ENCODE measurements around the gene OBSL1. TPM values are rescaled to one million over a fixed set of nuclear protein-coding genes. Genes with fewer than 3 reads are reported as not detected.

The OBSL1 gene
- total RNA-seq, 1 donor from 2014 or later: 0.59 TPM

DNA sequence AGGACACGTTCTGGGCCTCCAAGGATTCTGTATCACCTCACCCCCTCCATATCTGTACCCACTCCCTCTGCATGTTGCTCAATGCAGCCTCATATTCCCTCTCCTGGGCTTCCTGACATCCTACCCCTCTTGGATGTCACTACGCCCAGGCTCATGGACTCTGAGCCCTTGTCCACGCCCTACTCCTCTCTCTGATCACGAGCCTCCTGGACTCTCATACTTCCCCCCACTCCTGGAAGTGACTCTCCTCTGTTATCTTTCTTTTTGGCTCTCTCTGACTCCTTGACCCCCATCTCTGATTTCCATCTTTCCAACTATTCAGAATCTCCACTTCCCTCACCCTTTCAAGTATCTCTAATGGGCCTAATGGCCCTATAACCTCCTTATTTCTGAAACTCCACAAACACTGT lies 25.4 kb downstream of the OBSL1 start:
- H3K9me3 Mint-ChIP-seq: no peaks in the 10 kb centered on the region
- H3K4me1 Mint-ChIP-seq (ENCODE audit: low read depth): peaks cover 11% of the 10 kb centered on the region
- peaks cover 6% of the 10 kb centered on the region for H3K36me3 Mint-ChIP-seq (ENCODE audit: low read depth)
- peaks cover 21% of the 10 kb centered on the region for H3K27me3 Mint-ChIP-seq (ENCODE audit: low read depth)
- no peak for DNase-seq (ENCODE audit: low spot score)
- intact Hi-C loops (cut with micrococcal nuclease): loop anchor here (10.0 kb wide), 1 partner anchor 371 kb away; the partner anchor contains the start of genes CNPPD1, RETREG2 and SLC23A3
- H3K4me3 Mint-ChIP-seq (ENCODE audit: low read depth): peak overlapping the region; percentile 3
- H3K27ac Mint-ChIP-seq: no peak overlapping the region

DNA sequence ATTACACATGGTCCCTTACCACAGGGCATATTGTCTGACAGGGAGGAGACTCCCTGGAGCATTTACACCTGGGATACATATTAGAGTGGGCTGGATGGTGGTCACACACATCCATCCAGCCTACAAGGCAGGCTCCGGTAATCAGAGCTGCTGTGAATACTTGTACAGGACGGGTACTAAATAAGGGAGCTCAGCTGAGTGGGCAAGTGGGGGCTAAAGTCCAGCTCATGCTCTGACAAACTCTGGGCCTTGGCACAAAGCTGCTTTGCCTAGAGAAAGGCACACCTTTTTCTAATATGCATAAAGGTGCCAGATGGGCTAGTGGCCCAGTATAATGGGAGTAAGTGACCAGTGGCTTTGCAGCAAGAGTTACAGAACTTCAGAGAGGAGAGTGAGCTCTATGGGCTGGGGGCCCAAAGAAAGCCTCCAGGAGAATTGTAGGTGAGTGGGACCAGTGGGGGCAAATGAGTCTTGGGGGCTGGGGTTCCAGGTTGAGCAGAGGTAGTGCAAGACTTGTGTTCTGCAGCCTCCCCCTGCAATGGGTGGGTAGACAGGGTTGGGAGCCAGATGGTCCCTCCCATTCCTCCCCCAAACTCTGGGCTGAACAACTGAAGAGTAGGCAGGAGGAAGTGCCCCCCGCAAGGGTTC lies 25.9 kb downstream of the OBSL1 start:
- DNase-seq (ENCODE audit: low spot score): no peak
- H3K36me3 Mint-ChIP-seq (ENCODE audit: low read depth): peaks cover 11% of the 10 kb centered on the region

DNA sequence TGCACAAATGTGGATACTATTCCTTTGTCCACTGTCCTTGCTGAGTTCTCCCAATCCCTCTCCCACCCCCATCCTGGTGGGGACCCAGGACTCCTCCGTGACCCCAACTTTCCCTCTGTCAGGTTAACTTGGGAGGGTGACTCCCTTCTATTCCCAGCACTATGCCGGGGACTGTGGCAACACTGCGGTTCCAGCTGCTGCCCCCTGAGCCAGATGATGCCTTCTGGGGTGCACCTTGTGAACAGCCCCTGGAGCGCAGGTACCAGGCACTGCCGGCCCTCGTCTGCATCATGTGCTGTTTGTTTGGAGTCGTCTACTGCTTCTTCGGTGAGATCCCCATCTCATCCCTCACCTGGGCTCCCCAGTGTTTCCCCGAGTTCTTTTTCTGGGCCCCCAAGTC lies 26.8 kb downstream of the OBSL1 start:
- H3K27me3 Mint-ChIP-seq (ENCODE audit: low read depth): peaks cover 16% of the 10 kb centered on the region
- DNase-seq (ENCODE audit: low spot score): no peak
- H3K9me3 Mint-ChIP-seq: no peaks in the 10 kb centered on the region
- peak overlapping the region; percentile 78 for H3K4me3 Mint-ChIP-seq (ENCODE audit: low read depth)
- peaks cover 11% of the 10 kb centered on the region for H3K4me1 Mint-ChIP-seq (ENCODE audit: low read depth)
- H3K36me3 Mint-ChIP-seq (ENCODE audit: low read depth): peaks cover 11% of the 10 kb centered on the region
- H3K27ac Mint-ChIP-seq: no peak overlapping the region
- intact Hi-C loops (cut with micrococcal nuclease): loop anchor here (10.0 kb wide), 1 partner anchor 370 kb away; the partner anchor contains the start of genes CNPPD1, RETREG2 and SLC23A3

More for the DNA sequence above, 25.9 kb downstream of the OBSL1 start:
- intact Hi-C loops (cut with micrococcal nuclease): loop anchor here (10.0 kb wide), 1 partner anchor 371 kb away; the partner anchor contains the start of genes CNPPD1, RETREG2 and SLC23A3
- peaks cover 11% of the 10 kb centered on the region for H3K4me1 Mint-ChIP-seq (ENCODE audit: low read depth)
- H3K4me3 Mint-ChIP-seq (ENCODE audit: low read depth): no peak overlapping the region
- H3K27ac Mint-ChIP-seq: no peak overlapping the region
- peaks cover 17% of the 10 kb centered on the region for H3K27me3 Mint-ChIP-seq (ENCODE audit: low read depth)
- no peaks in the 10 kb centered on the region for H3K9me3 Mint-ChIP-seq

- Mint-ChIP-seq H3K36me3 (ENCODE audit: low read depth) (peaks cover 11% of the 10 kb centered on the region), H3K4me1 (ENCODE audit: low read depth) (peaks cover 11% of the 10 kb centered on the region), H3K27ac (peak within 1 kb of the TSS; percentile 71), H3K27me3 (ENCODE audit: low read depth) (peaks cover 16% of the 10 kb centered on the region), H3K4me3 (ENCODE audit: low read depth) (peak within 1 kb of the TSS; percentile 91), H3K9me3 (no peaks in the 10 kb centered on the region)
- DNase-seq (ENCODE audit: low spot score): peak; percentile 93
- intact Hi-C loops (cut with micrococcal nuclease): loop anchor here (1.0 to 10.0 kb wide), 5 partner anchors 9 to 369 kb away; partner anchors contain the start of genes CNPPD1, RETREG2, SLC23A3 and STK11IP
Measured at GRCh38 chr2:219543596-219544358, 27.6 kb downstream of the OBSL1 start, which contains the start of the genes CHPF and TMEM198. Gene CHPF, minus strand, starts transcription at chr2:219543809. Its CDS starts 271 bp downstream, at chr2:219543538. Gene TMEM198, plus strand, starts transcription at chr2:219544028. Its CDS starts 700 bp downstream, at chr2:219544728.

GRCh38 chr2:219542931-219543595 lies 28.3 kb downstream of the OBSL1 start:
- intact Hi-C loops (cut with micrococcal nuclease): loop anchor here (1.0 to 10.0 kb wide), 5 partner anchors 9 to 368 kb away; partner anchors contain the start of genes CNPPD1, RETREG2, SLC23A3 and STK11IP
- H3K36me3 Mint-ChIP-seq (ENCODE audit: low read depth): peaks cover 15% of the 10 kb centered on the region
- no peak for DNase-seq (ENCODE audit: low spot score)
- peaks cover 16% of the 10 kb centered on the region for H3K27me3 Mint-ChIP-seq (ENCODE audit: low read depth)
- H3K27ac Mint-ChIP-seq: peak overlapping the region; percentile 19
- peak overlapping the region; percentile 91 for H3K4me3 Mint-ChIP-seq (ENCODE audit: low read depth)
- no peaks in the 10 kb centered on the region for H3K9me3 Mint-ChIP-seq
- peaks cover 11% of the 10 kb centered on the region for H3K4me1 Mint-ChIP-seq (ENCODE audit: low read depth)

DNA sequence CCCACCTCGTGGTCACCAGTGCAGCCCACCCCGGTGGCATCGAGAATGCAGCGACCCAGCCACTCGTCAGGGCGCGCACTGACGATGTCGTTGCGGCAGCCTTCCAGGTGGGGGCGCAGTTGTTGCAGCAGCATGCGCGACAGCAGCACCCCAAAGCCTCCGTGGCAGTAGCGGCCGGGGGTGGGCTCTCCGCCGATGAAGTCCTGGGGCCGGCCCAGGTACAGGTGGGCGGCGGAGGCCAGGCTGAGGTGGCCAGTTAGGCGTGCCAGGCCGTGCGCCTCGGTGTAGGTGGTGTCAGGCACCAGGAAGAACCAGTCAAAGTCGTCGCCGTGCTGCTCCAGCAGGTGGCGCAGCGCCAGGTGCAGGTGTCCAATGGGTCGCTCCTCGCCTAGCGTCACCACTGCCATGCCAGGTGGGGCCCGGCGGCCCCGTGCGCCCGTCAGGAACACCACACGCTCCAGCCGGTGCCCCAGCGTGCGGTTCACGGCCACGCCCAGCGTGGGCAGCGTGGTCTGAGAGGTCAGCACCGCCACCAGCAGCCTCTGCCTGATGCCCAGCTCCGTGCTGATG lies 29.6 kb downstream of the OBSL1 start:
- Mint-ChIP-seq H3K27ac (no peak overlapping the region), H3K4me1 (ENCODE audit: low read depth) (peaks cover 11% of the 10 kb centered on the region)

DNA sequence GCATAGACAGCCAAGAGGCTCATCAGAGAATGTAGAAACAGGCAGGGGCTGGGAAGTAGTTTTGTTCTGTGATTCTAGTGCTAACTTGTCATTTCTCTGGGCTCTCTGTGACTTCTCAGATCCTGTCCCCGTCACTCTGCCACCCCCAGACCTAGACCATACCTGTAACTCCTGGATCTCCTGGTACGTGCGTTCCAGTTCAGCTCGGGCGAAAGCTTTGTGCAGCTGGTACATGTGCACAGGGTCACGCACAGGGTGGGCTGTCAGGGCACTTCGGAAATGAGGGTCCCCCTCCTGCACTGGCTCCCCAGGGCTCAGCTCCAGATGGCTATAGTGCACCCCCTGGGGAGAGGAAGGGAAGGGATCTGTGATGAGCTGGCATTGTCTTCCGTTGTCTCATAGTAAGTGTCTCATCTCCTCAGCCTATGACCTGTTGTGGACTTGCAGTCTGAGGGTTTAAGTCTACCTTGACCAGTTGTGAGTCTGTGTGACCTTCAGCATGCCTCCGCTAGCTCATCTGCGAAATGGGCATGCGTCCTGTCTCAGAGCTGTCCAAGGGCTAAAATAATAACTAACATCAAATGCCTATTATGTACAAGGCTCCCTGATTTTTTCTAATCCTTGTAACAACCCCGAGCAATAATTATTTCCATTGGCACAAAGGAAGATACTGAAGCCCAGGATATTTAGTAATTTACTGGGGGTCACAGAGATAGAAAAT lies 30.4 kb downstream of the OBSL1 start:
- intact Hi-C loops (cut with micrococcal nuclease): loop anchor here (1.0 to 10.0 kb wide), 4 partner anchors 43 to 366 kb away; partner anchors contain the start of genes CNPPD1, GMPPA, RETREG2 and SLC23A3
- no peaks in the 10 kb centered on the region for H3K9me3 Mint-ChIP-seq

More for the DNA sequence above, 29.6 kb downstream of the OBSL1 start:
- Mint-ChIP-seq H3K9me3 (no peaks in the 10 kb centered on the region), H3K36me3 (ENCODE audit: low read depth) (peaks cover 15% of the 10 kb centered on the region), H3K27me3 (ENCODE audit: low read depth) (peaks cover 16% of the 10 kb centered on the region), H3K4me3 (ENCODE audit: low read depth) (peak overlapping the region; percentile 91)
- intact Hi-C loops (cut with micrococcal nuclease): loop anchor here (1.0 to 10.0 kb wide), 5 partner anchors 17 to 367 kb away; partner anchors contain the start of genes CNPPD1, GMPPA, RETREG2 and SLC23A3
- peak; percentile 84 for DNase-seq (ENCODE audit: low spot score)

DNA sequence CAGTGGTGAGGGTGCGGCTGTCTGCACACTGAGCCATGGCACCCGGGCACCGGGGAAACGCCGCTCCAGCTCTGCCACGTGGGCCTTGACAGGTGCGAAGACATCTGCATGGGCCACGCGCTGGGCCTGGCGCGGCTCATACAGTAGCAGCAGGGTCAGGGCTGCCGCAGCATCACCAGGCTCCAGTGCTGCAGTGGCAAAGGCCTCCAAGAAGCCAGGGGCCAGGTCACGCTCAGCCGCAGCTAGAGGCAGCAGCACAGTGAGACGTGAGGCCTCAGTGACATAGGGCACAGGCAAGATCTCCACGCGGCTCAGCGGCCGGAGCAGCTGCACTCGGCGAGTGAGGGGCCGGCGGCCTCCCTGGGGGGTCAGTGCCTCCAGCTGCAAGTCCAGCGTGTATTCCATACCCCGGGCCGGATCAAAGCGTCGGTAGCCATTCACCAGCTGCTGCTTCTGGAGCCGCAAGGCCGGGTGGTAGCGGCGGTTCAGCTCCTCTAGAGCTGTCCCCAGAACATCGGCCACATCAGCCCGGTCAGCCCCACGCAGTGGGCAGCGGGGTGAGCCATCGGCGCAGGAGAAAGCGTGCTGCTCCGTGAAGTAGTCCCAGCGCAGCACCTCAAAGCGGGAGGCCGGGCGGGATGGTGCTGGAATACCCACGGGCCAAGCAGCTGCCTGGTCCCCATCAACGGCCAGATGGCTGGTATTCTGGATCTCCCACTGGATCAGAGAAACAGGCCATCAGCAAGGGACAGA lies 31.2 kb downstream of the OBSL1 start:
- H3K4me3 Mint-ChIP-seq (ENCODE audit: low read depth): no peak overlapping the region
- intact Hi-C loops (cut with micrococcal nuclease): loop anchor here (10.0 kb wide), 1 partner anchor 365 kb away; the partner anchor contains the start of genes CNPPD1, RETREG2 and SLC23A3
- no peak for DNase-seq (ENCODE audit: low spot score)
- no peak overlapping the region for H3K27ac Mint-ChIP-seq
- H3K4me1 Mint-ChIP-seq (ENCODE audit: low read depth): peaks cover 11% of the 10 kb centered on the region
- H3K9me3 Mint-ChIP-seq: no peaks in the 10 kb centered on the region
- H3K27me3 Mint-ChIP-seq (ENCODE audit: low read depth): peaks cover 10% of the 10 kb centered on the region
- H3K36me3 Mint-ChIP-seq (ENCODE audit: low read depth): peaks cover 15% of the 10 kb centered on the region

More for the DNA sequence above, 30.4 kb downstream of the OBSL1 start:
- Mint-ChIP-seq H3K4me1 (ENCODE audit: low read depth) (peaks cover 11% of the 10 kb centered on the region), H3K27me3 (ENCODE audit: low read depth) (peaks cover 11% of the 10 kb centered on the region), H3K27ac (no peak overlapping the region), H3K4me3 (ENCODE audit: low read depth) (peak overlapping the region; percentile 26), H3K36me3 (ENCODE audit: low read depth) (peaks cover 15% of the 10 kb centered on the region)
- DNase-seq (ENCODE audit: low spot score): no peak

GRCh38 chr2:219538956-219539788 lies 32.2 kb downstream of the OBSL1 start:
- peaks cover 7% of the 10 kb centered on the region for H3K4me1 Mint-ChIP-seq (ENCODE audit: low read depth)
- DNase-seq (ENCODE audit: low spot score): no peak
- H3K4me3 Mint-ChIP-seq (ENCODE audit: low read depth): no peak overlapping the region
- H3K27me3 Mint-ChIP-seq (ENCODE audit: low read depth): peaks cover under 1% of the 10 kb centered on the region
- H3K27ac Mint-ChIP-seq: no peak overlapping the region
- no peaks in the 10 kb centered on the region for H3K9me3 Mint-ChIP-seq
- intact Hi-C loops (cut with micrococcal nuclease): no loop called here
- peaks cover 15% of the 10 kb centered on the region for H3K36me3 Mint-ChIP-seq (ENCODE audit: low read depth)

DNA sequence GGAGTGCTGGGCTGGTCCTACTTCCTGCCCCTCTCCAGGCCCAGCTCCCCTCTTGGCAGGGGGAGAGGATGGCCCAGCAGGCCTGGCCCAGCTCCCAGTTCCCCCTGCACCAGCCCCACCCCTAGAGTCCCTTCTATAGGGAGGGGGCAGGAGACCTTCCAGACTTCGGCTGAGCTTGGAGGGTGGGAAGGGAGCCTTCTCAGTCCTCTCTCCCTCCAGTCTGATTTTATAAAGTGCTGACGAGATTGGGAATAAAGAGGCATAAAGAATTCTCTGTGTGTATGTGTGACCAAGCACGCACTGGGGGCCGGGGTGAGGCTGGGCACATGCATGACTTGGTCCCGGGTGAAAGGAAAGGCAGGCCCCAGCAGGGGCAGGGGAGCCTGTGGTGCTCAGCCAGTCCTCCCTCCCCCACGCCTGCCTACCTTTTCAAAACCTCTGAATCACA lies 32.8 kb downstream of the OBSL1 start:
- Mint-ChIP-seq H3K4me3 (ENCODE audit: low read depth) (no peak overlapping the region), H3K4me1 (ENCODE audit: low read depth) (peaks cover 7% of the 10 kb centered on the region), H3K27me3 (ENCODE audit: low read depth) (no peaks in the 10 kb centered on the region), H3K36me3 (ENCODE audit: low read depth) (peaks cover 15% of the 10 kb centered on the region), H3K27ac (no peak overlapping the region), H3K9me3 (no peaks in the 10 kb centered on the region)
- intact Hi-C loops (cut with micrococcal nuclease): no loop called here
- DNase-seq (ENCODE audit: low spot score): no peak

Measured in activated T-helper 2 cell treated with anti-CD3 and anti-CD28 coated beads, Interferon-gamma antibody, Interleukin-2, Interleukin-4, amounts not matched to agents 10 μg/mL and 5 μg/mL and 100 μg/mL, durations not matched to agents 14 hours and 24 hours and 36 hours (primary cell).